Loucy (cell line): ENCODE results near the gene KRT76.

Experiments used
- CTCF ChIP-seq: fragments of 200-600 bp; sonication (generic); conservative IDR thresholded peaks from 2 replicates; pipeline ENCODE4 v1.5.1; 2014; ENCODE audit warnings: mild to moderate bottlenecking, antibody characterized with exemption, low read length
- EZH2phosphoT487 ChIP-seq: fragments of 200-600 bp; IDR thresholded peaks from 2 replicates; pipeline ENCODE4 v1.6.1; 2018; ENCODE audit warnings: antibody characterized with exemption, mild to moderate bottlenecking, moderate library complexity, borderline replicate concordance

GRCh38 chr12:52735106-52735505 lies 42.0 kb downstream of the KRT76 start:
- TF ChIP-seq CTCF (no peak), EZH2phosphoT487 (no peak)
